Fibroblast of lung (primary cell): ENCODE data around the gene RASA4B.
"Not testable (repeated sequence)": the region's sequence is repeated elsewhere in the genome, so short reads cannot be mapped to it uniquely, and the experiment has no call there.

Experiments
- CTCF ChIP-seq, 2 donors: IDR thresholded peaks in 1 of 2; conservative IDR thresholded peaks in 1 of 2; 1 replicate in 1 of 2; 2 replicates in 1 of 2; pipeline ENCODE4 v1.5.1; 2011 to 2012; ENCODE audit warnings: low read length in 2 of 2, control low read depth in 1 of 2, inconsistent platforms in 1 of 2, low read depth in 1 of 2, mild to moderate bottlenecking in 1 of 2
- EZH2 ChIP-seq: IDR thresholded peaks from 2 replicates; pipeline ENCODE4 v1.5.1; 2012; ENCODE audit warnings: low read length, control low read depth, mild to moderate bottlenecking; ENCODE audit errors: missing control alignments

GRCh38 chr7:102543596-102543995, 26.0 kb upstream of the RASA4B start, which contains the start of gene UPK3BL2:
- not testable (repeated sequence) for TF ChIP-seq CTCF (conservative IDR thresholded peaks at IDR 0.05 in 1 of 2, IDR thresholded peaks at IDR 0.05 in 1 of 2; ENCODE audit: low read depth in 1 of 2, low read length in 2 of 2); EZH2
